GM23248 (cell line): ENCODE data around the gene FPGT.
"Not testable (repeated sequence)": the region's sequence is repeated elsewhere in the genome, so short reads cannot be mapped to it uniquely, and the experiment has no call there.

Experiments
- EZH2 ChIP-seq: fragments of 200-600 bp; sonication (generic); IDR thresholded peaks from 2 replicates; pipeline ENCODE4 v1.6.1; 2018; ENCODE audit warnings: antibody characterized with exemption, mild to moderate bottlenecking; ENCODE audit not compliant: insufficient read depth, poor library complexity, severe bottlenecking
- EZH2phosphoT487 ChIP-seq: fragments of 200-600 bp; sonication (generic); IDR thresholded peaks from 2 replicates; pipeline ENCODE4 v1.6.1; 2018; ENCODE audit warnings: antibody characterized with exemption, moderate library complexity, mild to moderate bottlenecking, low read depth; ENCODE audit not compliant: insufficient read depth

DNA sequence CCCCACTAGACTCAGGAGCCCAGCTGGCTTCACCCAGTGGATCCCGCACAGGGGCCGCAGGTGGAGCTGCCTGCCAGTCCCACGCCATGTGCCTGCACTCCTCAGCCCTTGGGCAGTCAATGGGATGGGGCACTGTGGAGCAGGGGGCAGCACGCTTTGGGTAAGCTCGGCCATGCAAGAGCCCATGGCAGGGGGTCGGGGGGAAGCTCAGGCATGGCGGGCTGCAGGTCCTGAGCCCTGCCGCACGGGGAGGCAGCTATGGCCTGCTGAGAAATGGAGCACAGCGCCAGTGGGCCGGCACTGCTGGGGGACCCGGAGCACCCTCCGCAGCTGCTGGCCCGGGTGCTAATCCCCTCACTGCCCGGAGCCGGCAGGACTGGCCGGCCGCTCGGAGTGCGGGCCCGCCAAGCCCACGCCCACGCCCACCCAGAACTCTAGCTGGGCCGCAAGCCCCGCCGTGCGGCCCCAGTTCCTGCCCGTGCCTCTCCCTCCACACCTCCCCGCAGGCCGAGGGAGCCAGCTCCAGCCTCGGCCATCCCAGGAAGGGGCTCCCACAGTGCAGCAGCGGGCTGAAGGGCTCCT is 55.3 kb downstream of the FPGT start:
- TF ChIP-seq EZH2, EZH2phosphoT487: not testable (repeated sequence)
